Activated T-helper 2 cell treated with anti-CD3 and anti-CD28 coated beads, Interferon-gamma antibody, Interleukin-2, Interleukin-4, amounts not matched to agents 10 μg/mL and 5 μg/mL and 100 μg/mL, durations not matched to agents 14 hours and 24 hours and 36 hours (primary cell): ENCODE results near the gene ANOS1. TPM values are rescaled to one million over a fixed set of nuclear protein-coding genes. Genes with fewer than 3 reads are reported as not detected.
"Not testable (repeated sequence)": the region's sequence is repeated elsewhere in the genome, so short reads cannot be mapped to it uniquely, and the experiment has no call there.

Experiments used
- DNase-seq: peaks from one replicate; pipeline ENCODE4 v3.0.0; 2021; ENCODE audit warnings: low spot score
- H3K27ac Mint-ChIP-seq: one replicate; pipeline ENCODE4 v1.8.0; 2021; ENCODE audit warnings: mixed read lengths
- H3K27me3 Mint-ChIP-seq: one replicate; pipeline ENCODE4 v1.8.0; 2021; ENCODE audit warnings: low read depth, mixed read lengths
- H3K36me3 Mint-ChIP-seq: one replicate; pipeline ENCODE4 v1.8.0; 2021; ENCODE audit warnings: low read depth, mixed read lengths
- H3K4me1 Mint-ChIP-seq: one replicate; pipeline ENCODE4 v1.8.0; 2021; ENCODE audit warnings: low read depth, mixed read lengths
- H3K4me3 Mint-ChIP-seq: one replicate; pipeline ENCODE4 v1.8.0; 2021; ENCODE audit warnings: low read depth, mild to moderate bottlenecking, moderate library complexity, mixed read lengths
- H3K9me3 Mint-ChIP-seq: one replicate; pipeline ENCODE4 v1.8.0; 2021; ENCODE audit warnings: mixed read lengths
- intact Hi-C: fragments of 100-400 bp; cut with micrococcal nuclease; formaldehyde crosslinking; loops from one replicate; pipeline ENCODE4 v1.15.1; 2023
- total RNA-seq: library from RNA; stranded (reverse); gene quantifications from 2 replicates; pipeline ENCODE4 v1.2.3, GENCODE V29; 2022

Gene ANOS1
- total RNA-seq, 1 donor from 2014 or later, result not detected

- no peak for DNase-seq
- H3K4me1 Mint-ChIP-seq, result no peaks in the 10 kb centered on the region
- H3K9me3 Mint-ChIP-seq, result no peaks in the 10 kb centered on the region
- intact Hi-C loops, result no loop called here
- no peak overlapping the region for H3K27ac Mint-ChIP-seq
- no peaks in the 10 kb centered on the region for H3K27me3 Mint-ChIP-seq
- no peaks in the 10 kb centered on the region for H3K36me3 Mint-ChIP-seq
- no peak overlapping the region for H3K4me3 Mint-ChIP-seq
Measured at GRCh38 chrX:8548446-8548845, 183.5 kb downstream of the ANOS1 start.

GRCh38 chrX:8546715-8547114, 185.2 kb downstream of the ANOS1 start:
- no peaks in the 10 kb centered on the region for H3K9me3 Mint-ChIP-seq
- intact Hi-C loops, result no loop called here
- no peaks in the 10 kb centered on the region for H3K36me3 Mint-ChIP-seq

GRCh38 chrX:8520791-8521190, 211.1 kb downstream of the ANOS1 start:
- H3K27ac Mint-ChIP-seq, result no peak overlapping the region
- no peak for DNase-seq

More at GRCh38 chrX:8546715-8547114, 185.2 kb downstream of the ANOS1 start:
- Mint-ChIP-seq H3K4me3 (no peak overlapping the region), H3K27ac (no peak overlapping the region), H3K4me1 (no peaks in the 10 kb centered on the region), H3K27me3 (no peaks in the 10 kb centered on the region)
- no peak for DNase-seq

GRCh38 chrX:8520178-8520577, 211.8 kb downstream of the ANOS1 start:
- no peak for DNase-seq
- no peaks in the 10 kb centered on the region for H3K4me1 Mint-ChIP-seq
- intact Hi-C loops, result no loop called here
- no peak overlapping the region for H3K4me3 Mint-ChIP-seq
- no peak overlapping the region for H3K27ac Mint-ChIP-seq
- H3K9me3 Mint-ChIP-seq, result peaks cover under 1% of the 10 kb centered on the region
- no peaks in the 10 kb centered on the region for H3K36me3 Mint-ChIP-seq
- no peaks in the 10 kb centered on the region for H3K27me3 Mint-ChIP-seq

More at GRCh38 chrX:8520791-8521190, 211.1 kb downstream of the ANOS1 start:
- H3K4me3 Mint-ChIP-seq, result no peak overlapping the region
- no peaks in the 10 kb centered on the region for H3K27me3 Mint-ChIP-seq
- no peaks in the 10 kb centered on the region for H3K36me3 Mint-ChIP-seq
- intact Hi-C loops, result no loop called here
- no peaks in the 10 kb centered on the region for H3K9me3 Mint-ChIP-seq
- no peaks in the 10 kb centered on the region for H3K4me1 Mint-ChIP-seq

GRCh38 chrX:8504451-8504850, 227.5 kb downstream of the ANOS1 start:
- Mint-ChIP-seq H3K4me3 (no peak overlapping the region), H3K36me3 (no peaks in the 10 kb centered on the region), H3K9me3 (no peaks in the 10 kb centered on the region), H3K27ac (no peak overlapping the region), H3K27me3 (no peaks in the 10 kb centered on the region), H3K4me1 (no peaks in the 10 kb centered on the region)
- DNase-seq, result no peak
- intact Hi-C loops, result no loop called here

- H3K27ac Mint-ChIP-seq, H3K27me3 Mint-ChIP-seq, DNase-seq, H3K4me3 Mint-ChIP-seq, H3K36me3 Mint-ChIP-seq, H3K4me1 Mint-ChIP-seq, intact Hi-C loops, H3K9me3 Mint-ChIP-seq: not testable (repeated sequence)
Measured at GRCh38 chrX:8502101-8502500, 229.8 kb downstream of the ANOS1 start.

GRCh38 chrX:8500203-8500602, 231.7 kb downstream of the ANOS1 start:
- no peak for DNase-seq
- H3K36me3 Mint-ChIP-seq, result no peaks in the 10 kb centered on the region
- intact Hi-C loops, result no loop called here
- no peak overlapping the region for H3K27ac Mint-ChIP-seq
- H3K4me1 Mint-ChIP-seq, result no peaks in the 10 kb centered on the region
- H3K27me3 Mint-ChIP-seq, result no peaks in the 10 kb centered on the region
- H3K4me3 Mint-ChIP-seq, result no peak overlapping the region
- no peaks in the 10 kb centered on the region for H3K9me3 Mint-ChIP-seq

- intact Hi-C loops, H3K4me1 Mint-ChIP-seq, H3K36me3 Mint-ChIP-seq, H3K9me3 Mint-ChIP-seq, H3K27ac Mint-ChIP-seq, DNase-seq, H3K4me3 Mint-ChIP-seq, H3K27me3 Mint-ChIP-seq: not testable (repeated sequence)
Measured at GRCh38 chrX:8495036-8495435, 236.9 kb downstream of the ANOS1 start.

GRCh38 chrX:8484360-8484949, 247.5 kb downstream of the ANOS1 start:
- Mint-ChIP-seq H3K9me3 (peaks cover 4% of the 10 kb centered on the region), H3K4me1 (no peaks in the 10 kb centered on the region), H3K36me3 (no peaks in the 10 kb centered on the region), H3K27ac (no peak overlapping the region), H3K4me3 (no peak overlapping the region), H3K27me3 (no peaks in the 10 kb centered on the region)
- intact Hi-C loops, result no loop called here
- DNase-seq, result no peak

Other genes with a start within 250 kb of the ANOS1 start
- gene FAM9A, start 69.2 kb upstream of the ANOS1 start, total RNA-seq, result not detected in 2 replicates